ENCODE data around the gene NKIRAS2.
"Not testable (repeated sequence)": the region's sequence is repeated elsewhere in the genome, so short reads cannot be mapped to it uniquely, and the experiment has no call there.

The NKIRAS2 gene

DNA sequence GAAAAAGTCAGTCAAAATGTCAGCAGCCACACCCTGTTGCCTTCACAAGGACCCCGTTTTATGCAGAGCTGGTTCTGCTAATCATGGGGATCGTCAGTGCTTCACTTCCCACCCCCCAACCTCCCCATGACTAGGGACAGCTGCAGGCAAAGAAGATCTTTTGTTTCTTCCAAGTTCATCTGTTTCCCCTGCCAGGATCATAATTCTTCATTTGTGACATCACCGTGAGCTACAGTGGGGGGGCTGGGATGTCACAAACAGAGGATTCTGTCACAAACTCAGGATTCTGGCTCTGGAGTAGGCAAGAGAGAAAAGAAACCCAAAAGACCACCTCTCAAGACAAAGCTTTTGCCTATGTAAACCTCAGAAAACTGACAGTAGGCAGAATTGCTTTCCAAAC lies 27.3 kb upstream of the NKIRAS2 start:
- in situ Hi-C loops (cut with MboI; ENCODE audit: low pct_unique_long_range_greater_than_20kb, low sequenced_read_pairs) = no loop called here
- no peak for DNase-seq

DNA sequence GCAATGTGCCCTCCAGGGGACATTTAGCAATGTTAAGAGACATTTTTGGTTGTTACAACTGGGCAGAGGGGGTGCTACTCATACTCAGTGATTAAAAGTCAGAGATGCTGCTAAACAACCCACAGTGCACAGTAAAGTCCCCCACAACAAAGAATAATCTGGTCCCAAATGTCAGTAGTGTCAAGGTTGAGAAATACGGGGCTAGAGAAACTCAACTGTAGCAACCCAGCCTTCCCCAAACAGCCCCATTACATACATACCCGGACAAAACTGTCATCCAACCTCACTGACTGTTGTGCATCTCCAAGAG lies 23.1 kb upstream of the NKIRAS2 start:
- DNase-seq = no peak
- in situ Hi-C loops (cut with MboI; ENCODE audit: low pct_unique_long_range_greater_than_20kb, low sequenced_read_pairs) = no loop called here

DNA sequence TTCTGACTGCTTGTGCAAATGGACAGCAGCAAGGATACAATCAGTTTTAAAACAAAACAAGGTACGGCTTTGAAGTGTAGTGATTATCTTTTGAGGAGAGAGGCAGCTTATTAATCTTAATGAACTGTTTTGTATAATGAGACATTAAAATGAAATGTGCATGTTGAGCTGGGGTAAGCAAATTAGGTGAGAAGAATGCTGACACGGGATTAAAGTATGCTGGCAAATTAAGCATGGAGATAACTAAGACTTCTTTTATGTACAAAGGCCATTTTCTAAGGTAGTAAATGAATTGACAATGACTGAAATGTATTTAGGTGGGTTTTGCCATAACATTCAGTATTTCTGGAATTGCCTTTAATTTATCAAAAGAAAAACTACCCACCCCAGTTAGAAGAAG lies 21.4 kb upstream of the NKIRAS2 start:
- in situ Hi-C loops (cut with MboI; ENCODE audit: low pct_unique_long_range_greater_than_20kb, low sequenced_read_pairs) = no loop called here
- DNase-seq = no peak

DNA sequence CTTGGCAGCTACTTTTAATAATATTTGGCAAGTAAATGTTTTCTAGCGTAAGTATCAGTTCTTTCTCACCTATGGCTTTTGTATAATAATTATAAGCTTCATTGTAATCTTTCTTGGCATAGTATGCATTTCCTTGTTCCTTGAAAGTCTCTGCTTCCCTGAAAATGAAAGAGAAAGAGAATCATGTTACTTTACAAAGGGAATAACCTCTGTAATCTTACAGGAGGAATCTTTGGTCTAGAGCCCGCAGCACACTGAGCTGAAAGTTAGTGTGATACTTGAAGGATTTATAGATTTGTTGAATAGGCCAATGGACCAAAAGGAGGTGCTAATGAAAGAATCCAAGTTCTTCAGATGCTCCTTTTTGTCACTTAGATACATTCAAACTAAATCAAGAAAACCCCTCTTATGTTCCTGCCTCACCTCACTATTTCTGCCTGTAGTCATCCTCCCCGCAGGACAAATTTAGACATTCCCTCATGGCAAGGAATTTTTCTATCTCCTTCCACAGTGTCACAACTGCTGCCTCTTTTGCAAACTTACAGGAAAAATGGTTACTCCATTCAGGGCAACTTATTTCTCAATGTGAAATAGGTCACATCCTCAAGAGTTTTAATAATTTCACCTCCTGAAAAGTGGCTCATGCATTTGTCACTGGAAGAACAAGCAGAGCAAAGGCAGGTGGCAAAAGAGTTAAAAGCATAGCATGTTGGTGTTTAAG lies 19.3 kb upstream of the NKIRAS2 start:
- in situ Hi-C loops (cut with MboI; ENCODE audit: low pct_unique_long_range_greater_than_20kb, low sequenced_read_pairs) = no loop called here
- no peak for DNase-seq

DNA sequence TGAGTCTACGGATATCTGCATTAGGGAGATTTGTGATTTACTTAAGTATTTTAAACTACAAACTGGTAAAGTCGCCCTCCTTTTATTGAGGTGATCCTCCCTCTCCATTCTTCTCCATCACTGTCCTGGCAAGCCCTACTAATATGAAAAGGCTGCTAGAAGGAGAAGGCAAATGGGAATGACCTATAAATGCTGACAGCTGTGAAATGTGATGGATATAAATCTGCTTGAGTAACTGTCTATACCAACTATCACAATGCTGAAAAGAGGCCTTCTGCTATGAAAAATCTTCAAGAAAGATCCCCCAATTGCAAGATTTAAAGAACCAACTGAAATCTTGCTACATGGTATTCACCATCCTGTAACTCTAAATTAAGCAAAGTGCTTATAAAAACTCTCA lies 18.2 kb upstream of the NKIRAS2 start:
- no peak for DNase-seq
- in situ Hi-C loops (cut with MboI; ENCODE audit: low pct_unique_long_range_greater_than_20kb, low sequenced_read_pairs) = no loop called here

DNA sequence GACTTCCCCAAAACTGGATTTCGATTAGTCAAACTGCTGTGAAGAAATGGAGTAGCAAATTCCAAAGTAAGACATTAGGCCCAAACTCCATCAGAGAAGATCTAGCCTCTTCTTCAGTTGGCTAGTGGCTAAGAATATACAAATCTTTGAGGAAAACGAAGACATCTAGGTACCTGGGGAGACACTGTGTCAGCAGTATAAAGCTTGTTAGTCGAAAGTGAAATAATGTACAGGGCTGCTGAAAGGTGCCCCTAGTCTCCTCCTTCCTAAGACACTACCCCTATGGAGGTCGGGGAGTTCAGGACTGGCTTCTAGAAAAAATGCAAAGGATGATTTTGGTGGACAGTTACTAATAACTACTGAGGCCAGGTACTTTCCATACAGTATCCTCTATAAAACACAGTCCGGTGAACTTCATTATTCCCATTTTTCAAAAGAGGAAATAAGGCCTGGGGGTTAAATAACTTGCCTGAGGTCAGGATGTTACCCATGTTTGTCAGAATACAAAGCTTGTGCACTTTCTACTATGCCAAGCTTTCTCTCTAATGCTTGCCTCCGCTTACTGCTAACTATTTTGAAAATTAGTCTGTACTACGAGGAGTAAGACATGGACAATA lies 17.6 kb upstream of the NKIRAS2 start:
- DNase-seq = no peak
- in situ Hi-C loops (cut with MboI; ENCODE audit: low pct_unique_long_range_greater_than_20kb, low sequenced_read_pairs) = no loop called here

DNA sequence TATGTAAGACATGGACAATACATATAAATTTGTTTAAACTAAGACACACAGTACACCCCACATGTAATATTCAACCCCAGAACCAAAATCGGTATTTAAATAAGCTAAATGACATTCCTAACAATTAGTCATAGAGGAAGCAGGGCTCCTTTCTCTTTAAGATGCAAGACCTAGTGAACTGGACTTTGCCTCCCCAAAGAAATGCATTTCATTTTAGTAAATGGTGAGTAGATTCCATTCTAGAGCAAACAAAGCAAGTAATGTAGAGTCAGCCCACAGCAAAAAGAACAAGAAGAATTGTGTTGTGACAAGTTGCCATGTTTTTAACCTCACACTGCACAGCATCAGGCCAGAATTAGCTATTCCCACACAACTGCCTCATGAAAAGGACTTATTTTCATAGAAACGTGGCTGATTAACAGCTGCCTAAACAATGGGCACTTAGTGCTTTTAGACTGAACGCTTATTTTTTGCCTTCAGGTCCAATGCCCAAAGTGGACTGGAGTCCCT lies 17.0 kb upstream of the NKIRAS2 start:
- in situ Hi-C loops (cut with MboI; ENCODE audit: low pct_unique_long_range_greater_than_20kb, low sequenced_read_pairs) = no loop called here
- DNase-seq = no peak

DNA sequence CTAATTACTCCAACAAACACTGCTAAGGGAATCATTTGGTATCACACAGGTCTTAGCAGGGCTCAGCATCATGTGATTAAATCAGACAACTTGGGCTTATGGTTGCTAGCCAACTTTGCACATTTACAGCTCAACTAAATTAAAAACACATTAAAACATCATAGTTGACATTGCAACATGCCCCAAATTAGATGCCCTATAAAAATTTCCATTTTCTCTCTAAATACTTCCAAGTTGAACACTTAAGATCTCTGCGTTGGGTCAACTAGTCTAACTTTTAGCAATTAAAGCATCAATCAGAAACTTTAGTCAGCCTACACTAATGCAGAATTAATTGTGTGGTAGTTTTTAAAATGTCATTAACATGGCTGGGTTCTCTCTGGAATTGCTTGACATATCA lies 14.7 kb upstream of the NKIRAS2 start:
- no peak for DNase-seq

DNA sequence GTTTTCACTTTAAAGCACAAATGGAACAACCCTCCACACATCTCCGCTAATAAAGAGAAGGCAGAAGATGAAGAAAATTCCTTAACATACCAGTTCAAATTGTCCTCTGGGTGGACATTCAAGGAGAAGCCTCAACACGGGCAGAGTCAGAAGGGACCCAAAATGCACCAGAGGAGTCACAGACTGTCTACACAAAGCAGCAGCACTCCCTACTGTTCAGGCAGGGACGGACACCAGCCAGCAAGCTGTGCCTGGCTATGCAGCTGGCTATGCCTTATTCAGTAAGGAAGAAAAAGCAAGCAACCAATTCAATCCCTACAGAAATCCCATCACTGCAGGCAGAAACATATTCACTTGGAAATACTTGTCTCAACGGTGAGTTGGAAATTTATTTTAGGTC lies 10.7 kb upstream of the NKIRAS2 start:
- peak; percentile 14 for DNase-seq
- in situ Hi-C loops (cut with MboI; ENCODE audit: low pct_unique_long_range_greater_than_20kb, low sequenced_read_pairs) = no loop called here

More for the DNA sequence above, 14.7 kb upstream of the NKIRAS2 start:
- in situ Hi-C loops (cut with MboI; ENCODE audit: low pct_unique_long_range_greater_than_20kb, low sequenced_read_pairs) = no loop called here

DNA sequence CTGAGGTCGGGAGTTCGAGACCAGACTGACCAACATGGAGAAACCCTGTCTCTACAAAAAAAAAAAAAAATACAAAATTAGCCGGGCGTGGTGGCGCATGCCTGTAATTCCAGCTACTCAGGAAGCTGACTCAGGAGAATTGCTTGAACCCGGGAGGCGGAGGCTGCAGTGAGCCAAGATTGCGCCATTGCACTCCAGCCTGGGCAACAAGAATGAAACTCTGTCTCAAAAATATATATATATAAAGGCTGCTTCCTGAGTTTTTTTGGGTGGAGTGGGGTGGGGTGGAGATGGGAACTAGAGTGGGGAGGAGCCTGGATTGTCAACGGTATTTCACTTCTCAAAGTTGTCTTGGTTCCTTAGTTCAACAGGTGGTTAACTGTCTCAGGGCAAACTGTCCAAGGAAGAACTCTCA lies 9.6 kb upstream of the NKIRAS2 start:
- DNase-seq = peak; percentile 48
- in situ Hi-C loops (cut with MboI; ENCODE audit: low pct_unique_long_range_greater_than_20kb, low sequenced_read_pairs) = not testable (repeated sequence)

DNA sequence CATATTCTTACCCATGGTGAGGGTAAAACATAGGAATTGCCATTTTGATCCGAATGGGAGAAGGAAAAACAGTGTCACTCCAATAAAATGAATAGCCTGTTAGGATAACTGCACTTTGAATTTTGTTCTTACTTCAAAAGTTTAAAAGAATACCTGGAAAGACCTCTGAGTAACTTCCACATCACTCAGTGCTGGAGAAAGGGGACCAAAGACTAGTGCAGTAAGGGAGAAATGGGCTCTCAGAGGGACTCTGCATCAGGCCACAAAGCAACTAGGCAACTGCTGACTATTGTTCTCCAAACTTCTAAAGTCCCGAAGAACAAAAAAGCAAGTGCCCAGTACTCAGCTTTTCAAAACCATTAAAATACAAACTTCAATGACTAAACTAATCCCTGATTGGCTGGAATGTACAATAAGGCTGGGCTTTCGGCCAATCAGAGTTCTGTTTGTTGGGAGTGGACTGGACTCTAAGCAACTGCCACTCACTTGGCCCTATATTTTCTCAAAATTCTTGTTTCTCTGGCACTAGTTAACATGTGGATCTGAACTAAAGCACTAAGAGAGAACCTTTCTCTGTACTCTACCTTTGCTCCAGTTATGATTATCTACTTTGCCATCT lies 8.9 kb upstream of the NKIRAS2 start:
- peak; percentile 40 for DNase-seq
- in situ Hi-C loops (cut with MboI; ENCODE audit: low pct_unique_long_range_greater_than_20kb, low sequenced_read_pairs) = no loop called here

DNA sequence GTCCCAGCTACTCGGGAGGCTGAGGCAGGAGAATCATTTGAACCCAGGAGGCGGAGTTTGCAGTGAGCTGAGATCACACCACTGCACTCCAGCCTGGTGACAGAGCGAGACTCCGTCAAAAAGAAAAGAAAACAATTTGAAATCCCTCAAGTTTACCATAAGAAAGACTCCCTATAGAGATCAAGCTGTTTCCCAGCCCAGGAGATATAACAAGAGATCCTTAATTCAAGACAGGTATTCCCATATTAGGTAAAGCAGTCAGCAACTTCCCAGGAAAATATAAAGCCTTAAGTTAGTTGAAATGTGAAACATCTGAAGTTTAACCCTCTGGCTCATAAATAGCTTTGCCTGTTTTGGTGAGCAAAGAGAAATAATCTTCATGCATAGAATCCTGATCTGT lies 7.5 kb upstream of the NKIRAS2 start:
- in situ Hi-C loops (cut with MboI; ENCODE audit: low pct_unique_long_range_greater_than_20kb, low sequenced_read_pairs); DNase-seq: not testable (repeated sequence)

DNA sequence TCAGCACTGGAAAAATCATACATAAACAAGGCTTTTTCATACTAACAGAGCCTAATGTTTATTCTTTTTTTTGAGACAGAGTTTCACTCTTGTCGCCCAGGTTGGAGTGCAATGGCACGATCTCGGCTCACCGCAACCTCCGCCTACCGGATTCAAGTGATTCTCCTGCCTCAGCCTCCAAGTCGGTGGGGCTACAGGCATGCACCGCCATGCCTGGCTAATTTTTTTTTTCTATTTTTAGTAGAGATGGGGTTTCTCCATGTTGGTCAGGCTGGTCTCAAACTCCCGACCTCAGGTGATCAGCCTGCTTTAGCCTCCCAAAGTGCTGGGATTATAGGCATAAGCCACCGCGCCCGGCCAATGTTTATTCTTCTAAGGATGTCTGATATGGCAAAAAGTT lies 6.2 kb upstream of the NKIRAS2 start:
- in situ Hi-C loops (cut with MboI; ENCODE audit: low pct_unique_long_range_greater_than_20kb, low sequenced_read_pairs) = not testable (repeated sequence)

DNA sequence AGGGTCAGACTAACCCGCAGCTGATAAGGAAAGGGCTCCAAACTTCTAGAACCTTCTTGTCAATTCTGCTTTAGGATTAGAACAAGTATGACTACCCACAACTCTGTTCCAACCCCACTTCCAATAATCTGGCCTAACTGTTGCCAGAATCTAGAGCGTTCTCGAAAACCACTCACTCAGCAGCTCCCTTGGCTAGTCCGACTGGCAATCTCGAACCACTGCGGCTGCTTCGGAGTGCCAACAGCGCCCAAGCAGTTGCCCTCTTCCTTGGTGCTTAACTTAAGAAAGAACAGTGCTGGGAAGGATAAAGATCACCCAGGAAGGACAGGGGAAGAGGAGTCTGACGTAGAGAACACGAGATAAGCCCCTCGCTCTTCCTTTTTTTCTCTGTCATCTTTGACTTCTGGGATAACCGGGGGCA lies 3.5 kb upstream of the NKIRAS2 start:
- in situ Hi-C loops (cut with MboI; ENCODE audit: low pct_unique_long_range_greater_than_20kb, low sequenced_read_pairs) = no loop called here
- no peak for DNase-seq

More for the DNA sequence above, 6.2 kb upstream of the NKIRAS2 start:
- not testable (repeated sequence) for DNase-seq

DNA sequence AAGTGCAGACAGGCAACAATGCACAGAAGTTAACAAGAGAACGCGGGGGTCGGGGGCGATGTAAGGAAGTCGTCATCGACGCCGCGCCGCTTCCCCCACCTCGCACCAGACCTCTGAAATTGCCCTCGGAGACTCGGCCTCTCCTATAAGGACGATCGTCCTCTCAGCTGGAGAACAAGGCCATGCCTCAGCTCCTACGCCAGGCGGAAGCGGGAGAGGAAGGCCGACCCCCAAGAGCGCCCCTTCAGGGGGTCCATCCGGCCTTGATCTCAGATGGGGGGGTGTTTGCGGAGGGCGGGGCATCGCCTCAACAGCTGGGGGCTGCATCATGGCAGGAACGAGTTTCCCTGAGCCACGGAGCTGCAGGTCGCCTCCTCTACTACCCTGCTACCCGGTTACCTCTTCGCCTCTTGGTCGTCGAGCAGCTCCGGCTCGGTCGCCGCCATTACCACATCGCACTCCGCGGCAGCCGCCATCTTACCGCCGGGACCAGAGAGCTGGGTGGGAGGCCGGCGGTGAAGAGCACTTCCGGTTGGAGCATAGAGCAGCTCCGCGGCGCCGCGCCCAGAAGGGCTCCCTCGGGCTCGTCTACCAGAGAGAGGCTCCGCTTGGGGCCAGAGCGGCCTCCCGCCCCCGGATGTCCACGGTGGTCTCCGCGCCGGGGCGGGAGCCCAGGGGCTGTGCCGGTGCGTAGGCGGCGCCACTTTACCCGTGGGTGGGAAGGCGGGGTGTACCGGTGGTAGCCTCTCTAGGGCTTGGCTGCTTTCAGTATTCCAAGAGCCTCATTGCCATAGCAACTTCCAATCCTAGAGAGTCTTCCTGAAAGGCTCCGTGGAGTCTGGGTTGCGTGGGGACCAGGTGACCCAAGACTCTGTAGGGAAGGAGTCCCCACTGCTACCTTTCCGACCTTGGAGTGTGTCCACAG lies 2.7 kb upstream of the NKIRAS2 start, which contains the start of gene DNAJC7:
Gene DNAJC7 (minus strand): TSS at position 499 of the 925 bp plus-strand sequence. CDS start 23 bp downstream, at position 476.
- in situ Hi-C loops (cut with MboI; ENCODE audit: low pct_unique_long_range_greater_than_20kb, low sequenced_read_pairs) = no loop called here
- DNase-seq = peak; percentile 93

DNA sequence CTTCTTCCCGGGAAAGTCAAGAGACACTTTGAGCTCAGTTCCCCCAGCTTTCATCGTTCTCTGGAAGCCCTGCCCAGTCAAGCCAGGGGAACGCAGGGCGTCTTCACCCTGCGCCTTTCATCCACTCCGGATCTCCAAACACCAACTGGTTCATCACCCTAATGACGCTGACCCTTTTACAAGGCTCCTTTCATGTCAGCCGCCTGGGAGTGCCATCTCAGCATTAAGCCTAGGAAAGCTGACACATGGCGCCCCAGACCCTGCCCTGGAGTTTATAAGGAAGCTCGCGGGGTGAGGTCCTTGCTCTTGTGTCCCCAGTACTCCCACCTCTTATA lies 2.1 kb upstream of the NKIRAS2 start:
- in situ Hi-C loops (cut with MboI; ENCODE audit: low pct_unique_long_range_greater_than_20kb, low sequenced_read_pairs) = no loop called here
- no peak for DNase-seq

DNA sequence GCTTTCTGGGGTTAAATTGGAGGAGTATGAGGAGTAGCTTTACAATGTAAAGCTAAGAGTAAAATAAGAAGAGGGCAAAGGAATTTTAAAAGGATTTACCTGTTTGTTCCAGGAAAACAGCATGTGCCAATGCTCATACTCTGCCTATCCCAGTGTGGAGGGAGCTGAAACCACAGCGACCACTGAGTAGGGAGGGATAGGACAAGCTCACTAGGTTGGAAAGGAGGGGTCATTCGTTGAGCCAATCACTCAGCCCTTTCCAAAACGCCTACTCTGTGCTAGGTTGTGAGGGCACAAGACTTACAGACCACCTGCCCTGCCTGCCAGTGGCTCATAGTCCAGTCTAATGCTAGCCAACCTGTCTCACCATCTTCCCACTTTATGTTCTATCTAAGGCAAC lies 1.6 kb upstream of the NKIRAS2 start:
- DNase-seq = peak; percentile 45

DNA sequence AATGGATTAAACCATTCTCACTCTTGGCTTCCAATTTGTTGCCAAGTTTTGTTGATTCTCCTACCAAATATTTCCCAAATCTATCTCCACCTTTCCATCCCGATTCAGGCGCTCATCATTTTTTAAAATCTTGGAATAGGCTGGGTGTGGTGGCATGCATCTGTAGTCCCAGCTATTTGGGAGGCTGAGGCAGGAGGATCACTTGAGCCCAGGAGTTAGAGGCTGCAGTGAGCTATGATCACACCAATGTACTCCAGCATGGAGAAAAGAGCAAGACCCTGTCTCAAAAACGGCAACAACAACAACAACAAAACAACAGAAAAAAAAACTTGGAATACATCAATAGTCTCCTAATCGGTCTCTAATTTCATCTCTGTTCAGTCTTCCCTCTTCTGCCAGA lies 902 bp upstream of the NKIRAS2 start:
- in situ Hi-C loops (cut with MboI; ENCODE audit: low pct_unique_long_range_greater_than_20kb, low sequenced_read_pairs) = no loop called here
- no peak for DNase-seq

More for the DNA sequence above, 1.6 kb upstream of the NKIRAS2 start:
- in situ Hi-C loops (cut with MboI; ENCODE audit: low pct_unique_long_range_greater_than_20kb, low sequenced_read_pairs) = no loop called here

DNA sequence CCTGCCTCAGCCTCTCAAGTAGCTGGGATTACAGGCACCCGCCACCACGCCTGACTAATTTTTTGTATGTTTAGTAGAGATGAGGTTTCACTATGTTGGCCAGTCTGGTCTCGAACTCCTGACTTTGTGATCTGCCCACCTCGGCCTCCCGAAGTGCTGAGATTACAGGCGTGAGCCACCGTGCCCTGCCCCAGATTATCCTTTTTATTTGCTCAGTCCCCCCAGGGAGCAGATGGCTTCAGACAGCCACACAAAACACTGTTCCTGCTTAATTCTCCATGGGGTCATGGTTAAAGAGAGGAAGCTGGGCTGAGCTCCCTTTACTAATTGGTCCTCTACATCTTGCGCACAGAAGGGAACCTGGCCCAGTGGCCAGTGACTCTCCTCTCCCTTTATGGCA lies 955 bp downstream of the NKIRAS2 start:
- in situ Hi-C loops (cut with MboI; ENCODE audit: low pct_unique_long_range_greater_than_20kb, low sequenced_read_pairs) = loop anchor here (10.0 kb wide), 1 partner anchor 94 kb away; the partner anchor contains the start of gene DHX58
- not testable (repeated sequence) for DNase-seq
